Hindlimb muscle (tissue), 1 donor: Measurements from ENCODE around the gene PAX2. TPM values are rescaled to one million over a fixed set of nuclear protein-coding genes. Genes with fewer than 3 reads are reported as not detected.

ENCODE experiments used
- DNase-seq: peaks from one replicate; pipeline ENCODE4 v3.0.0-alpha.2; 2013
- polyA plus RNA-seq: library from polyadenylated mRNA; unstranded; fragments of 120-200 nt; gene quantifications from one replicate; pipeline ENCODE4 v1.2.1, GENCODE V29; 2013; ENCODE audit not compliant: insufficient read length

PAX2 gene
- polyA plus RNA-seq, 1 donor, result not detected

DNA sequence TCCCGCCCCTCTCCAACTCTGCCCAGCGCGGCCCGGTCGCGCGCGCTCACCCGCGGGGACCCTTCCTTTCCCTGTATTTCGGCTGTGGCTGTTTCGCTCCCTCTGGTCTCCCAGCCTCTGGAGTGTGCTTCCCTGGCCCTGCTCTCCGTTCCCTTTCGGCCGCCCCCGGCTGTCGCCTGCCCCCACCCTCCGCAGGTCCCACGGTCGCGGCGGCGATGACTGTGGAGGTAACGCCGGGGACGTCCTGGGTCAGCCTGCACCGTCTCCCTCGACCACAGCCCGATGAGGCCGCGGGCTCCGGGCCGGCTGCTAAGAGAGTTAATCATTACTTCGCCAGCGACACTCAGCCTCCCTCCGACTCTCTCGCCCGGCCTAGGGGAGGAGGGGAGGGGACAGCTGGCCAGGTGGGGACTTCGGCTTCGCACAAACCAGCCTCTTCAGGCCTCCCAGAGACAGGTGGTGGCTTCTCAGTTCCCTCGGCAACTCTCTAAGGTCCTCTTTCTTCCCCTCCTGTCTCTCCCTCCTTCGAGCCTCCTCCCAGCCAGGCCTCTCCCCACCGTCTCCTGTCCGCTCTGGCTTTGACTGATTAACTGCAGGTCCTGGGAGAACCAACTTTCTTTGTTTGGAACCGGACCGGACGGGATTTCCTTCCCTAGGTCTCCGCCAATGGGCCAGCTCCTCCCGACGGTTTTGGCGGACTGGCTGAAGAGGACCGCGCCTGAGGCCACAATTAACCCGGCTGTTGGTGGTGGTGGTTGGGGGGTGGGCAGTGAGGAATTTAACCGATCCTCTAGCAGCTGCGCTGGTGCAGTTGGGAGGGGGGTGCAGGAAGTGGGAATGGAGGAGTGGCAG is 5.6 kb upstream of the PAX2 start:
- no peak for DNase-seq

DNA sequence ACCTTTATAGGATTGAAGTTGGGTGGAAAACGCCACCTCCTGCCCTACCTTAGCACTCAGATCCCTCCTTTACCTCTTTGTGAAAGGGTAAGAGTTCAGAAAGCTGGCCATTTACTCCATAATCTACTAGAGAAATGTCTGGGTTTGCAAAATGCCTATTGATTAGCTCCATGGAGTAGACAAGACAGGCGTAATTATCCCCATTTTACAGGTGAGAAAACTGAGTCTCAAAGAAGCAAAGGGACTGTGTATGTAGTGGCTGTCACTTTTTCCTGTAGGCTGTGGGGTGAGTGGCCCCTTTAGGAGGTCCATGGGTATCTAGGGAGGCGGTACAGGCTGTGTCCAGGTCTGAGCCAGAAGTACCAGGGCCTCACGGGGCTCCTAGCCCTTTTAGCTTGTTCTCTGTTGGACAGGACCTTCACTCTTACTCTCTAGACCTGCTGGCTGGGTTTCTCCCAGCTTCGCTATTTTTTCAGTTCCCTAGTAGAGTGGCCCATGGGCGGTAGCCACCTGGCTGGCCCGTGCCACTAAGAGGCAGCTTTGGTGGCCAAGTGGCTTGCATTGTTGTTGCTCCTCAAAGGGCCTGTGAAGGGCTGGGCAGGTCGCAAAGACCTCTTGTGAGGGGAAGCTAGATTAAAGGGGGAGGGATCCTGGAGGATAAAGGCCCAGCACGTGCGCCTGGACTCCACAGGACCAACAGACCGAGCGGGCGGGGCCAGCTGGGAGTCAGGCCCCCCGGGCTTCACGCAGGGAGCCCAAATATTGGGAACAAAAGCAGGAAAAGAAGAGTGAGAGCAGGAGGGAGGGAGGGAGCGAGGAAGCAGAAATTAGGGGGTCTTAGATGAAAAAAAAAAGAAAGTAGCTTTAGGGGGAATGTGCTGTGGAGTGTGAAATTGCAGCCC is 4.7 kb upstream of the PAX2 start:
- DNase-seq, result no peak

DNA sequence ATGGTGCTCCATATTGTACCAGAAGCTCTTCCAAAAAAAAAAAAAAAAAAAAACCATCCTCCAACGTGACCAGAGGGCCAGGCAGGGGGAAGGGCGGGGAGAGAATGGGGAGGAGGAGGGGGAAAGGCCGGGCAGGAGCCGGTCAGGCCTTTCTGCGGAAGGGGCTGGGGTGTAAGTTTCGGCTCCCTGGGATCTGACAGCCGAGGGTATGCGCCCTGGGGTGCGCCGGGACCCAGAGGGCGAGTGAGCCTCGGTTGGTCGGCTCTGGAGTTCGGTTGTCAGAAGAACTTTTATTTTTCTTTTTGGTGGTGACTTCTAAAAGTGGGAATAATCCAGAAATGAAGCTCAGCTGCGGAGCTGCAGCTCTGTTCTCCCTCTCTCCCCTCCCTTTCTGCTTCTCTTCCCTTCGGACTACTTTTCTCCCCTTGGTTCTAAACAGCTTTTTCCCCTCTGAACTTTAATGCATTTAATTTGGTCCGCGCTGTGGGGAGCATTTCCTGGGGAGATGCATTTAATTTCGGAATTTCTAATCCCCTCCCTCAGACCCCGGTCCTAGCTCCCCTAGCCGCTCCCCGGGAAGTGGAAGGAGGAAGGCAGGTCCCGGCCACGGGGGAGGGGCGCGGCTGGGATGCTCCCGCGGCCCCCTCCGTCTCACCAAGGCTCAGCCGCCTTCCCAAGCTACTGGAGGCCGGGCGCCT is 3.9 kb upstream of the PAX2 start:
- DNase-seq, result no peak

DNA sequence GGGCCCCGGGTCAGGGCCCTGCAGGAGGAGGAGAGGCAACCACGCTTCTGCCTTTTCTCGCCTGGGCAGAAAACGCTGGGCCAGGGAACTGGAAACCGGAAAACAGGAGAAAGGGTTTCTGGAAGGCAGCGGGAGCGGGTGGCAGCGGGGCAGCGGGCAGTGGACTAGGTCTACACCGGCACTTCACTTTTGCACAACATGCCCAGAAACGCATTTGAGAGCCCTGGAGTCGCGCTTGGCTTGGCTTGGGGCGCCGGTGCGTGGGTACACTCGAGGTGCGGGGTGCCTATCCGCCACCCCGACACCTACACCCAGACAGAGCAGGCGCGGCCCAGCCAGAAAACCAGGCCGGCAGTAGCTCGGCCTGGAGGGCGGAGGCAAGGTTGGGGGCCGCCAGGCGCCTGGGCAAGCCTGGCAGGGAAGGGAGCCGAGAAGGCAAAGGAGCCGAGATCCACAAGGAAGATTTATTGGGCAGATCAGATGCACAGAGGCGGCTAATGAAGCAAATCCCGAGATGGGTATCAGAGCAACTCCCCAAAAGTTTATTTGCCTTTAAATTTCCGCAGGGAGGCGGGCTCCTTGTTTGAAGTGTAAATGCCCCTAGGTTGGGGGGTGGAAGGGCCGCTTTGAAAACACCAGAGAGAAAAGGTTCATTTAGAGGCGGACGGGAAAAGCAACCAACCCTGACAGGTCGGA is 3.2 kb upstream of the PAX2 start:
- DNase-seq, result no peak

DNA sequence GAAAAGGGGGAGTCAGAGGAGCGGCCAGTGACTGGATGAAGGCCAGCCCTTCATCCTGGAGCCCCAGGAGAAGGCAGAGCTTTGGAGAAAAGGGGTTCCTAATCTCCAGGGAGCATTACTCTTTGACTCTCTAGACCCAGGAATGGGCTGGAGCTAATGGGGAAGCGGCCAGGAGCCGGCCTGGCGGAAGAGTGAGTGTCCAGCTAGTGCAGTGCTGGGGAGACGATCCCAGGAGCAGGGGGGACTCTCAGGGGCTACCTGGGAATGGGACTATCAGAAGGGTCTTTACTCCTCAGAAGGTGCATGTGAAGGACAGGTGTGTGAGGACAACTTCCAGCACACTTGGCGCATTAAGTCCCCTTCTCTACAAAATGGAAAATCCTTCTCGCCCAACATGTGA is 2.4 kb upstream of the PAX2 start:
- DNase-seq, result no peak

DNA sequence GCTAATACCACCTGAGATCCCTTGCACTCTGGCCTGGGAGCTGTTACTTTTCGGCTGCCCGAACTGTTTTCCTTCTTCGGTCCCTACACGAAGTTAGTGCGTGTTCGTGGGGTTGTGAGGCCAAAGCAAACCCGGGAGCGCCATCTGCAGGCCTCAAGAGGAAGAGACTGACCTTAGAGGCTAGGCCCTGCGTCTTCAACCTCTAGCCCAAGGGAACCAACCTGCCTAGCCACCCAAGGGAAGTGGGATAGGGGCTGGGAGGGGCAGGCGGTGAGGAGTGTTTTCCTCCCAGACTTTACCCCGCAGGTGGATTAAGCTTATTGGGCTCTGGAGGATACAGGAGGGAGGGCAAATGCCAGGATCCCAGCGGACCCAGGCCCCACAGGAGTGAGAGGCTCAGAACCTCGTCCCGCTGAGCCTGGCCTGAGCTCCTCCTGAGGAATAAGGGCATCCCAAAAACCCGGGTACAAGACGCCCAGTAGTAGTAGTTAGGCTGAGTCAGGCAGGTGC is 1.7 kb upstream of the PAX2 start:
- no peak for DNase-seq

DNA sequence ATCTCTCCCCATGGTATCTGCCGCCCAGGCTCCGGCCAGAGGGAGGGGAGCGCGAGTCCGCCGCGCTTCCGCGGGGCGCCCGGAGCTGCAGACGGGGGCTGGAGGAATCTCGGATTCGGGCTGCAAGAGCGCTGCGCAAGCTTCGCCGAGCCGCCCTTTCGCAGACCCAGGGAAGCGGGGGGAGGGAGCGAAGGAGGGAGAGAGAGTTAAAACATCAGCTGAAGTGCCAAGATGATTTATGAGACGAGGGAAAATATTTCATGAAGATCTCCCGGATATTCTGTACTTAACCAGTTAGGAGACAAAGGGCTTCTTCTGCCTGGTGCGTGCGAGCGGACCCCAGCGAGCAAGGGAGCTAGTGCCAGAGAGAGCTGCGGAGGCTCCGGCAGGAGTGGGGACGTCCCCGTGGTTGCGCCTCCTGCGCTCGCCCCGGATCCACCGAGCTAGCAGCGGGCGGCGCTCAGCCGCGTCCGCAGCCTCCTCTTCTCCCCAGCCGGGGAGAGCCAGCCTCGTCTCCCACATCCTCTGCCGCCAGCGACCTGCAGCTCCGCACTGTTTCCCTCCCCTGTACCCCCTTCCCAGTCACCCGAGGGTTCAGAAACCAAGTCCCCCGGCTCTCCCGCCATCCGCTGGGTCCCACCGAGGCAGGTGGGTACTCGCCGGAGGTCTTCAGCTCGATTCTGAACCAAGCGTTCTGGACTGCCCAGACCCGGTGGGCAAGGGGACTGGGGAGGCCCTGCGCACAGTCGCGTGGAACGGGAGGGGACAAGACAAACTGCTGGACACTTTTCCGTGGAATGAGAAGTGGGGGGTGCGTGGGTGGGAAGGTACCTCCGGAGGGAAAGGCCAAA is 1.0 kb upstream of the PAX2 start:
- no peak for DNase-seq

DNA sequence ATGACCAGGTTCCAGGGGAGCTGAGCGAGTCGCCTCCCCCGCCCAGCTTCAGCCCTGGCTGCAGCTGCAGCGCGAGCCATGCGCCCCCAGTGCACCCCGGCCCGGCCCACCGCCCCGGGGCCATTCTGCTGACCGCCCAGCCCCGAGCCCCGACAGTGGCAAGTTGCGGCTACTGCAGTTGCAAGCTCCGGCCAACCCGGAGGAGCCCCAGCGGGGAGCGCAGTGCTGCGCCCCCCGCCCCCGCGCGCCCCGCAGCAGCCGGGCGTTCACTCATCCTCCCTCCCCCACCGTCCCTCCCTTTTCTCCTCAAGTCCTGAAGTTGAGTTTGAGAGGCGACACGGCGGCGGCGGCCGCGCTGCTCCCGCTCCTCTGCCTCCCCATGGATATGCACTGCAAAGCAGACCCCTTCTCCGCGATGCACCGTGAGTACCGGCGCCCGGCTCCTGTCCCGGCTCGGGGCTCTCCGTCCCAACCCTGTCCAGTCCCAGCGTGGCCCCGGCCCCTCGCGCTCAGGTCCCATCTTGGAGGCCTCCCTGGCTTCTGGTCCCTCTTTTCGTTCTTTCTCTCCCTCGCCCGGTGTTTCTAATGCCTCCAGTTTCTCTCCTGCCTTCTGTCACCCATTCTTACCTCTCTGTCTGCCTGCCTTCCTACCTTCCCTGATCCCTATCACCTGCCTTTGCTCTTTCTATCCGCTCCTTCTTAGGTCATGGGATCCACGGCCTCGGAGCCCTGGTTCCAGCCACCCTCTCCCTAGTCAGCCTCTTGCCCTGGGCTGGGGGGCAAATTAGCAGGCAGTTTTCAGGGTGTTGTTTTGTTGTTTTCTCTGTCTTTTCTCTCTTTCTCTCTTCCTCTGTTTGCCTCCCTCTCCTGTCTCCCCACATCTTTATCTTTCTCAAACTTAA is 751 bp downstream of the PAX2 start:
- DNase-seq, result no peak

DNA sequence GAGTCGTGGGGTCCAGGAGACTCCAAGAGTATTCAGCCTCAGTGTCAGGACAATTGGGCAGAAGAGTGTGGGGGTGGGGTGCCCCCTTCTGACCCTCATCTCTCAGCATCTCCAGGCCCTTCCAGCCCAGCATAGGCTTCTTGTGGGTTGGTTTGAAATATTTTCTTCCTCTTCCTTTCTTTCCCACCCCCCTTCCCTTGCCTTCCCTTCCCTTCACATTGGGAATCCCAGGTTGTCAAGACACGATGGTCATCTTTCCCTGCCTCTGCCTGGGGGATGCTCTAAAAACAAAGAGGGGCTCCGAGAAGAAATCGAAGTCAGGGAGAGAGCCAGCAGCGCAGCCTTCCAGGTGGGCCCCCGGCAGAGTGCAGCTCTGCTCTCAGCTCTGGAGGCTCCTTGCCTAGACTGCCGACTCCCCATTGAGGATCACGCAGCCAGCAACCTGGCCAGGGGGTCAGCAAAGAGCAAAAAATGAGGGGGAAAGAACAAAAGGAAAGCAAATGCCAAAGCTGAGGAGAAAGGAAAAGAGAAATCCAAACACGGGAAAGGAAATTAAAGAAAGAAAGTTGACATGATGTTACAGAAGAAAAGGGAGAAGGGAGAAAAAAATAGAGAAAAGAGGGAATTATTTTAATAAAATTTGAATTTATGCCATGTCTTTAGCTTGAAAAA is 1.5 kb downstream of the PAX2 start:
- no peak for DNase-seq

DNA sequence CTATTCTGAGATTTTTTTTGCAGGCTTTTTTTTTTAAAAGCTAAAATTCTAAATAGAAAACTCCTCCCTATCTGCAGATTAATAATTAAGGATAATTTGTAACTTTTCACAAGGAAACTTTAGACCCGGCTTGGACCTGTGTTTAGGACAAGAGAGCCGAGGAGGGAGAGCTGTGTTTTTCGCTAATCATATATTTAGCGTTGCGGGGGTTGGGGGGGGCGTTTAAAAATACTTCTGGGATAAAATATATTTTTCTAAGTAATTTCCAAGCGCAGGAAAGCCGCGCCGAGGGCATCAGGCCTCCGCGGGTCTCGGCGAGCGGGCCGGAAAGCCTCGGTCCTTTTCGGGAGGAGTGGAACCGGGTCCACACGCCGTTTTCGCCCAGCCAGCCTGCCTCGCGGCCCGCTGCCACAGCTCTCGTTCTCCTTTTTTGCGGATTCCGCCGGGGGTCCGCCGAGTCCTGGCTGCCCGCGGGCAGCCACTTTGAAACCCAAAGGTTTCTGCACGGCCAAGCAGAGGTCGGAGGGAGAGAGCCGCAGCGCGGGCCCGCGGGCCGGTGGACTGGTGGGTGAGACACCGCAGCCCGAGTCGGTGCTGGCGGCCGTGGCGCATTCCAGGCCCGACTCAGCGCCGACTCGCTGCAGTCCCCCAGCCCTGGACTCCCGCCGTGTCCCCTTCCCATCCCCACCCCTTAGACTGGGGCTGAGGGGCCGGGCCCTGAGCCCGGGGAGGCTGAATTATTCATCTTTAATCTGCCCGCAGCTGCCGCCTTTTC is 2.3 kb downstream of the PAX2 start:
- DNase-seq, result no peak

DNA sequence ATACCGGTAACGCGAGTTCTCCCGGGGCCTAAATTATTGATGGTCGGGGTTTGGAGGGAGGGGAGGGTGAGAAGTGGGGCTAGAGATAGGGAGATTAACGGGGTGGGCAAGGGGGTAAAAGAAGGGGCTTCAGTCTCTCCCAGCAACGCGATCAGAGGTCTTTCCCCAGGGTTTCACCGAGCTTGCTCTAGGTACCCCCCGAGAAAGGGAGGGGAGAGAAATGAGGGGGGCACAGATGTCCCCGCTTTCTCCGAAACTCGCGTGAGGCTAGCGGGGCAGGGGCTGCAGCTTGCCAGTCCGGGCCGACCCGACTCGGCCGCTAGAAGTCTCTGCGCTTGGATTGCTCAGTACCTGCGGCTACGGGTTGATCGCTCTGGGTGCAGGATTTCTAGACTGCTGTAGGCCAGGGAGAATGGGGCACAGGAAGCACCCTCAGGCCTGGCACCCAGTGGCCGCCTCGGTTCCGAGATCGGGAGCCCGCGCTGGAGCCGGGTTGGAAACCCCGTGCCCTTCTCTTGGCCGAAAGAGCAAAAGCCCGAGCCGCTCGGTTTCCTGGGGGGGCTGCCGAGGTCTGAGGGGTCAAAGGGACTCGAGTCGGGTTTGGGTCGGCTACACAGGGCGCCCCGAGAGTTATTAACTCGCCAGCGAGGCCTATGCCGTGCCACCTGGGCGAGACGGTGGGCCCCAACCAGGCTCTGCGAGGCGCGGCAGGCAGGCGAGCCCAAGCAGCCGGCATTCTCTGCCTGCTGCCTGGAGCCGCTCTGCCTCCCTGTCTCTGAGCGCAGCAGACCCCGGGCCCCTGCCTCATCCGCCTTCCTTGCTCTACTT is 3.1 kb downstream of the PAX2 start:
- no peak for DNase-seq

DNA sequence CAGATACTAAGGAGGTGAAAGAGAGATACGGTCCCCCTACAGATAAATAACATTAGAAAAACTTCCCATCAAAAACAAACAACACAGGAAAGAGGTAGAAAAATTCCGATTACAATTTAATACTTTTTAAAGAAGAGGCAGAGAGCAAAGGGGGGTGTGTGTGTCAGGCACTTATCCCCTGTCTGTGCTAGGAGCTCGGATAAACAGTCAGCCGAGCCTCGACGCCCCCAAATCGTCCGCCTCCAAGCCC is 3.6 kb downstream of the PAX2 start:
- no peak for DNase-seq

DNA sequence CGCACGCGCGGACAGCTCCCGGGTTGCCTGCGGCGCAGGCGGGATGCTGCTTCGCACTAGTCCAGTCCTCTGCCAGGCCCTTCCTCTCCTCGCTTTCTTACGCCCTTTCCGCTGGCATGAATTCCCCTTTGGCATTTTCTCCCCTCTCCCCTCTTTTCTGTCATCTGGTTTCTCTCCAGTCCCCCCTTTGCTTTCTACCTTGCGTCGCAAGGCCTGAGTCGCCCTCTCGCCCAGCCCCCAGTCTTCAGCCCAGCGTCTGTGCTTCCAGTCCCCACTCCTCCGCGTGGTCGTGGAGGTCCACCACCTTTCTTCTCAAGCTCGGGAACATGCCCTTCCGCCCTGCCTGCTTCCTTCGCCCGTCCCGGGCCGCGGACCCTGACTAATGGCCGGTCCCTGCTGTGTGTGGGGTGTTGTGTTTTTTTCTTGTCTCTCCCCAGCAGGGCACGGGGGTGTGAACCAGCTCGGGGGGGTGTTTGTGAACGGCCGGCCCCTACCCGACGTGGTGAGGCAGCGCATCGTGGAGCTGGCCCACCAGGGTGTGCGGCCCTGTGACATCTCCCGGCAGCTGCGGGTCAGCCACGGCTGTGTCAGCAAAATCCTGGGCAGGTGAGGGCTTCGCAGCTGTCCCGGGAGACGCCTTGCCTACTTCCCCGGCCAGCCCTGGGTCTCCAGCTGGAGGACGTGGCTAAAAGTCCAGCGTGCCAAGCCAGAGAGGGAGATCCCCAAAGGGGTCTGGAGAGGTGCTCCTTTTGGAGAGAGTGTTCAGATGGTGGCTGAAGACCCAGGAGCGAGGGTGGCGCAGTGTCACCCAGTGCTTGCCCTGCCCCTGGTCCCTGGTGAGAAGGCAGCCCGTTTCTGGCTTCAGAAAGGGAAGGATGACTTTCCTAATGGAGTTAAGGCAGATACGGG is 4.2 kb downstream of the PAX2 start:
- no peak for DNase-seq

DNA sequence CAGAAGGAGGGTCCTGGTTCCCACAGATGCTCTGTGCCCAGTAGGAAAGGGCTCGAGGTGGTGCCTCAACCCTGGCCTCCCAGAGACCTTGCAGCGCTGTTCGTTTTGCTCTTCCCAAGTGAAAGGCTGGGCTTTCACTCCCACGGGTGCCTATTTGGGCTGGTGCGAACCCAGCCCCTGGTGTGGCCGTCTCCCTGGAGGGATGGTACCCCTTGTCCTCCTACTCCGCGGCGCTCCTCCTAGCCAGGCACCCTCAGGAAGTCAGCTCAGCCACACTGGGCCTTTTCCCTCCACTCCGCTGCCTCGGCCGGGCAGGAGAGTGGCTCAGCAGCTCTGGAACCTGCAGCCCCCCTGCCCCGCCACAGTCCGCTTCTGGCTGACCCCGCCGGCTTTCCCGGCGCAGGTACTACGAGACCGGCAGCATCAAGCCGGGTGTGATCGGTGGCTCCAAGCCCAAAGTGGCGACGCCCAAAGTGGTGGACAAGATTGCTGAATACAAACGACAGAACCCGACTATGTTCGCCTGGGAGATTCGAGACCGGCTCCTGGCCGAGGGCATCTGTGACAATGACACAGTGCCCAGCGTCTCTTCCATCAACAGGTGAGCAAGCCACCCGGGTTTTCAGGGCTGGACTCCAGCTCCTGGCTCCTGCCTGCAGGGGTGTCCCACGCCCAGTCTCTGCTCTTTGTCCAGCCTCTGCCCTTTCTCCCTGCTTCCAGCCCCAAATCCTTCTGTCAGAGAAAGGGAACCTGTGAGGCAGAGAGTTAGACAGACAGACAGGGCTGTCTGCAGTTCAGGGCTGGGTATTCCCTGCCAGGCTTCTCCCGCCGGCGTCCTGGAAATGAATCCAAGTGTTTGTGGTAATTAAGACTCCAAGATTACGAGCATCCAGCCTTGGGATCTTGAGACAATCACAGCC is 5.2 kb downstream of the PAX2 start:
- DNase-seq, result no peak

DNA sequence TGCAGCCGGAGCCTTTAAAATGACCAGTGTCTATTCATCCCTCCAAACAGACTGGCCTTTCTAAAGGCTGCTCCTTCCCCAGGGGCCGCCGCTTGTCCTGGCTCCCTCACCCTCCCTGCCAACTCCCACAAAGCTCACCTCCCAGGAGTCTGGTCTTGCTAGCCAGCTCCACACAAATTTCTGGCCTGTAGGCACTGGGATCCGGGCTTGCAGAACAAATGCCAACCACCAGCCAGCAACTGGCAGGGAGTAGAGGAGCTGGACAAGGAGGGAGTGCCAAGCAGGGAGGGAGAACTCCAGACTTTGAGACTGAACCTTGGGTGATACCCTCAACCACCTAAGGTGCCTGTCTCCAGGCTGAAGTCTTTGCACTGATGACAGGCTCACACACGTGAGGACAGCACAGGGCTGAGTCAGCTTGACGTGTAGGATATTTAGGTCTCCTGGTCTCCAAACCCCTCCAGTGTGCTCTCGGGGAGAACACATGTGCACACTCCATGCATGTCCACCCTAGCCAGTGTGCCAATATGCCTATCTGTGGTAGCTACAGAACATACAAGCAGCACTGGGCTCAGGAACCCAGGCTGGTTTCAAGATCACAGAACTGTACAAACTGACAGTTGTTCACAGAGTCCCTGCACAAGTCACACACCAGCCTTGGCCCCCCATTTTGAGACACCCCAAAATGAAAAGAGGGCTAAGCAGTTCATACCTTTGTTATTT is 6.0 kb downstream of the PAX2 start:
- DNase-seq, result no peak
